Esophagus muscularis mucosa (tissue), 4 donors: ENCODE results near the gene AQP12B. TPM values are rescaled to one million over a fixed set of nuclear protein-coding genes. Genes with fewer than 3 reads are reported as not detected.

ENCODE experiments used
- DNase-seq: peaks from one replicate; pipeline ENCODE4 v3.0.0-alpha.2; 2017; ENCODE audit errors: extremely low spot score
- H3K27ac ChIP-seq, 4 donors: fragments of 200-600 bp; sonication (generic); replicated peaks in 1 of 4; 1 replicate in 3 of 4; 2 replicates in 1 of 4; pipeline ENCODE4 v1.5.1; 2016 to 2019; ENCODE audit warnings: mild to moderate bottlenecking in 1 of 4
- H3K27me3 ChIP-seq, 4 donors: fragments of 200-600 bp; sonication (generic); one replicate each; pipeline versions ENCODE4 v1.5.1 to v1.6.0; 2016 to 2019
- H3K36me3 ChIP-seq, 4 donors: fragments of 200-600 bp; sonication (generic); one replicate each; pipeline ENCODE4 v1.5.1; 2016 to 2019
- H3K4me1 ChIP-seq, 4 donors: fragments of 200-600 bp; sonication (generic); one replicate each; pipeline ENCODE4 v1.5.1; 2016 to 2019
- H3K4me3 ChIP-seq, 4 donors: fragments of 200-600 bp; sonication (generic); 1 replicate in 2 of 4; 2 replicates in 2 of 4; pipeline ENCODE4 v1.5.1; 2016 to 2019; ENCODE audit warnings: mild to moderate bottlenecking in 4 of 4, moderate library complexity in 1 of 4
- H3K9me3 ChIP-seq, 4 donors: fragments of 200-600 bp; sonication (generic); 1 replicate in 3 of 4; 2 replicates in 1 of 4; pipeline ENCODE4 v1.5.1; 2016 to 2019
- CTCF ChIP-seq, 3 experiments: fragments of 200-600 bp in 2 of 3; fragments of 450-650 bp in 1 of 3; sonication (generic) in 2 of 3; IDR thresholded peaks; one replicate each; pipeline ENCODE4 v1.5.1; 2017 to 2019; ENCODE audit warnings: antibody characterized with exemption in 3 of 3, mild to moderate bottlenecking in 2 of 3, moderate library complexity in 1 of 3
- EP300 ChIP-seq: sonication (generic); formaldehyde crosslinking; IDR thresholded peaks from one replicate; pipeline ENCODE4 v1.6.1; 2017; ENCODE audit warnings: antibody characterized with exemption
- POLR2A ChIP-seq: fragments of 450-650 bp; IDR thresholded peaks from one replicate; pipeline ENCODE4 v1.6.1; 2017; ENCODE audit warnings: antibody characterized with exemption, moderate library complexity, mild to moderate bottlenecking, low read depth
- POLR2AphosphoS5 ChIP-seq, 2 donors: sonication (generic); formaldehyde crosslinking; IDR thresholded peaks; one replicate each; pipeline ENCODE4 v1.6.1; 2017; ENCODE audit warnings: antibody characterized with exemption in 2 of 2
- WGBS: methylation state at CpG from one replicate; pipeline ENCODE4 v1.1.5; 2018; 5-methylcytosine and 5-hydroxymethylcytosine counted together
- intact Hi-C: fragments of 100-400 bp; cut with DNase I; formaldehyde crosslinking; loops from one replicate; pipeline ENCODE4 v1.15.1; 2023
- total RNA-seq, 4 donors: library from RNA; depleted of rRNA; stranded (reverse); fragments of >200 nt; gene quantifications; one replicate each; pipeline versions ENCODE4 v1.1.0 to v1.2.1, GENCODE V29; 2016

AQP12B gene
- total RNA-seq, 4 donors from 2014 or later: not detected

GRCh38 chr2:240728361-240728760 lies 45.7 kb upstream of the AQP12B start:
- Histone ChIP-seq H3K27ac (no peak overlapping the region), H3K27me3 (peaks cover 0 to 32% (median 0%) of the 10 kb centered on the region in 4 donors), H3K36me3 (no peaks in the 10 kb centered on the region), H3K9me3 (no peaks in the 10 kb centered on the region), H3K4me1 (no peaks in the 10 kb centered on the region), H3K4me3 (no peak overlapping the region)
- intact Hi-C loops: no loop called here
- WGBS: 87% methylated on average over 10 of the region's 10 CpGs
- TF ChIP-seq POLR2A (no peak), POLR2AphosphoS5 (IDR thresholded peaks at IDR 0.05) (no peak), EP300 (no peak), CTCF (IDR thresholded peaks at IDR 0.05) (no peak)
- DNase-seq: no peak

- H3K27me3 ChIP-seq: peaks cover 0 to 32% (median 0%) of the 10 kb centered on the region in 4 donors
- H3K4me1 ChIP-seq: no peaks in the 10 kb centered on the region
- TF ChIP-seq CTCF (IDR thresholded peaks at IDR 0.05) (no peak), EP300 (no peak), POLR2A (no peak), POLR2AphosphoS5 (IDR thresholded peaks at IDR 0.05) (no peak)
- no peak for DNase-seq
- no peak overlapping the region for H3K27ac ChIP-seq
- 89% methylated on average over 7 of the region's 15 CpGs for WGBS
- intact Hi-C loops: no loop called here
- no peaks in the 10 kb centered on the region for H3K36me3 ChIP-seq
- no peak overlapping the region for H3K4me3 ChIP-seq
- no peaks in the 10 kb centered on the region for H3K9me3 ChIP-seq
Observed at GRCh38 chr2:240727913-240728312, 45.2 kb upstream of the AQP12B start.

- Histone ChIP-seq H3K4me3 (no peak overlapping the region), H3K27me3 (peaks cover 0 to 32% (median 0%) of the 10 kb centered on the region in 4 donors), H3K36me3 (no peaks in the 10 kb centered on the region), H3K27ac (no peak overlapping the region), H3K4me1 (no peaks in the 10 kb centered on the region), H3K9me3 (no peaks in the 10 kb centered on the region)
- intact Hi-C loops: no loop called here
- no peak for DNase-seq
- TF ChIP-seq CTCF (IDR thresholded peaks at IDR 0.05) (no peak), POLR2AphosphoS5 (IDR thresholded peaks at IDR 0.05) (no peak)
- 85% methylated on average over 8 of the region's 14 CpGs for WGBS
Observed at GRCh38 chr2:240727439-240727838, 44.8 kb upstream of the AQP12B start.

- DNase-seq: no peak
- 87% methylated on average over 14 of the region's 14 CpGs for WGBS
- TF ChIP-seq POLR2AphosphoS5 (IDR thresholded peaks at IDR 0.05) (no peak), EP300 (no peak), POLR2A (no peak), CTCF (IDR thresholded peaks at IDR 0.05) (no peak)
- Histone ChIP-seq H3K4me3 (no peak overlapping the region), H3K36me3 (no peaks in the 10 kb centered on the region), H3K27ac (no peak overlapping the region), H3K4me1 (no peaks in the 10 kb centered on the region), H3K9me3 (no peaks in the 10 kb centered on the region), H3K27me3 (peaks cover 0 to 32% (median 0%) of the 10 kb centered on the region in 4 donors)
- intact Hi-C loops: no loop called here
Observed at GRCh38 chr2:240726876-240727275, 44.2 kb upstream of the AQP12B start.

GRCh38 chr2:240725671-240726070 lies 43.0 kb upstream of the AQP12B start:
- intact Hi-C loops: no loop called here
- TF ChIP-seq EP300 (no peak), POLR2AphosphoS5 (IDR thresholded peaks at IDR 0.05) (no peak), POLR2A (no peak), CTCF (IDR thresholded peaks at IDR 0.05) (no peak)
- H3K4me1 ChIP-seq: no peaks in the 10 kb centered on the region
- H3K27ac ChIP-seq: no peak overlapping the region
- no peaks in the 10 kb centered on the region for H3K9me3 ChIP-seq
- no peak for DNase-seq
- no peaks in the 10 kb centered on the region for H3K36me3 ChIP-seq
- H3K4me3 ChIP-seq: no peak overlapping the region
- WGBS: 67% methylated on average over 6 of the region's 7 CpGs
- peaks cover 0 to 22% (median 0%) of the 10 kb centered on the region in 4 donors for H3K27me3 ChIP-seq
